ENCODE results near the gene METTL6. TPM values are rescaled to one million over a fixed set of nuclear protein-coding genes. Genes with fewer than 3 reads are reported as not detected.

The METTL6 gene
- polyA plus RNA-seq, 1 of the 3 experiments (the other 2 are of a cell fraction): 22.7 TPM

- TF ChIP-seq RCOR1 (IDR thresholded peaks at IDR 0.05; ENCODE audit: low read length) (peak; percentile 65), ELF1 (IDR thresholded peaks at IDR 0.05) (peak; percentile 53)
- TF ChIP-seq, protein P1, sequence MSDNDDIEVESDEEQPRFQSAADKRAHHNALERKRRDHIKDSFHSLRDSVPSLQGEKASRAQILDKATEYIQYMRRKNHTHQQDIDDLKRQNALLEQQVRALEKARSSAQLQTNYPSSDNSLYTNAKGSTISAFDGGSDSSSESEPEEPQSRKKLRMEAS (IDR thresholded peaks at IDR 0.05; ENCODE audit: low read depth): no peak
- TF ChIP-seq, protein P2, sequence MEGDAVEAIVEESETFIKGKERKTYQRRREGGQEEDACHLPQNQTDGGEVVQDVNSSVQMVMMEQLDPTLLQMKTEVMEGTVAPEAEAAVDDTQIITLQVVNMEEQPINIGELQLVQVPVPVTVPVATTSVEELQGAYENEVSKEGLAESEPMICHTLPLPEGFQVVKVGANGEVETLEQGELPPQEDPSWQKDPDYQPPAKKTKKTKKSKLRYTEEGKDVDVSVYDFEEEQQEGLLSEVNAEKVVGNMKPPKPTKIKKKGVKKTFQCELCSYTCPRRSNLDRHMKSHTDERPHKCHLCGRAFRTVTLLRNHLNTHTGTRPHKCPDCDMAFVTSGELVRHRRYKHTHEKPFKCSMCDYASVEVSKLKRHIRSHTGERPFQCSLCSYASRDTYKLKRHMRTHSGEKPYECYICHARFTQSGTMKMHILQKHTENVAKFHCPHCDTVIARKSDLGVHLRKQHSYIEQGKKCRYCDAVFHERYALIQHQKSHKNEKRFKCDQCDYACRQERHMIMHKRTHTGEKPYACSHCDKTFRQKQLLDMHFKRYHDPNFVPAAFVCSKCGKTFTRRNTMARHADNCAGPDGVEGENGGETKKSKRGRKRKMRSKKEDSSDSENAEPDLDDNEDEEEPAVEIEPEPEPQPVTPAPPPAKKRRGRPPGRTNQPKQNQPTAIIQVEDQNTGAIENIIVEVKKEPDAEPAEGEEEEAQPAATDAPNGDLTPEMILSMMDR (IDR thresholded peaks at IDR 0.05): peak; percentile 88
Measured at GRCh38 chr3:15377961-15378791, 49.2 kb downstream of the METTL6 start (continued).

GRCh38 chr3:15375461-15376000 lies 51.8 kb downstream of the METTL6 start:
- no peak for DNase-seq
- Histone ChIP-seq H3K27ac (ENCODE audit: low read depth in 2 of 2, low read length in 1 of 2) (no peak overlapping the region), H3K9me2 (no peaks in the 10 kb centered on the region), H3K4me1 (ENCODE audit: control insufficient read depth in 1 of 2, insufficient read depth in 2 of 2, low read depth in 1 of 2, low read length in 1 of 2) (peaks cover 0 to 2% of the 10 kb centered on the region in 2 experiments; a peak in 1 of 4 replicates), H3K79me2 (ENCODE audit: insufficient read depth) (no peaks in the 10 kb centered on the region), H3K4me2 (no peak overlapping the region), H3F3A (replicated peaks; ENCODE audit: insufficient read depth) (no peaks in the 10 kb centered on the region), H3K9me3 (no peaks in the 10 kb centered on the region), H3K4me3 (ENCODE audit: low read depth in 2 of 2, low read length in 1 of 2) (no peak overlapping the region), H3K9ac (no peak overlapping the region), H3K27me3 (ENCODE audit: insufficient read depth) (no peaks in the 10 kb centered on the region), H2AFZ (ENCODE audit: low read depth) (no peak overlapping the region), H3K36me3 (replicated peaks in 1 of 2; ENCODE audit: control insufficient read depth in 1 of 2, insufficient read depth in 2 of 2, low read length in 1 of 2) (no peaks in the 10 kb centered on the region), H4K20me1 (ENCODE audit: insufficient read depth) (no peaks in the 10 kb centered on the region)
- POLR2A ChIA-PET: no interaction called here
- CTCF ChIA-PET: interaction anchor here (0.6 to 1.4 kb wide), 3 partner anchors 8 to 172 kb away, joined by 3 read pairs; no protein-coding TSS in a partner anchor
- no peak for TF ChIP-seq ELF1 (IDR thresholded peaks at IDR 0.05)
- no peak for TF ChIP-seq FOXJ3 (CRISPR knock-in tag; IDR thresholded peaks at IDR 0.05)
- TF ChIP-seq YY1 (IDR thresholded peaks at IDR 0.05; ENCODE audit: low read depth): no peak
- TF ChIP-seq, protein P3, sequence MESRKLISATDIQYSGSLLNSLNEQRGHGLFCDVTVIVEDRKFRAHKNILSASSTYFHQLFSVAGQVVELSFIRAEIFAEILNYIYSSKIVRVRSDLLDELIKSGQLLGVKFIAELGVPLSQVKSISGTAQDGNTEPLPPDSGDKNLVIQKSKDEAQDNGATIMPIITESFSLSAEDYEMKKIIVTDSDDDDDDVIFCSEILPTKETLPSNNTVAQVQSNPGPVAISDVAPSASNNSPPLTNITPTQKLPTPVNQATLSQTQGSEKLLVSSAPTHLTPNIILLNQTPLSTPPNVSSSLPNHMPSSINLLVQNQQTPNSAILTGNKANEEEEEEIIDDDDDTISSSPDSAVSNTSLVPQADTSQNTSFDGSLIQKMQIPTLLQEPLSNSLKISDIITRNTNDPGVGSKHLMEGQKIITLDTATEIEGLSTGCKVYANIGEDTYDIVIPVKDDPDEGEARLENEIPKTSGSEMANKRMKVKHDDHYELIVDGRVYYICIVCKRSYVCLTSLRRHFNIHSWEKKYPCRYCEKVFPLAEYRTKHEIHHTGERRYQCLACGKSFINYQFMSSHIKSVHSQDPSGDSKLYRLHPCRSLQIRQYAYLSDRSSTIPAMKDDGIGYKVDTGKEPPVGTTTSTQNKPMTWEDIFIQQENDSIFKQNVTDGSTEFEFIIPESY (IDR thresholded peaks at IDR 0.05; ENCODE audit: borderline replicate concordance, low read depth): no peak
- no peak for TF ChIP-seq RCOR1 (IDR thresholded peaks at IDR 0.05; ENCODE audit: low read length)
- TF ChIP-seq, protein P4, sequence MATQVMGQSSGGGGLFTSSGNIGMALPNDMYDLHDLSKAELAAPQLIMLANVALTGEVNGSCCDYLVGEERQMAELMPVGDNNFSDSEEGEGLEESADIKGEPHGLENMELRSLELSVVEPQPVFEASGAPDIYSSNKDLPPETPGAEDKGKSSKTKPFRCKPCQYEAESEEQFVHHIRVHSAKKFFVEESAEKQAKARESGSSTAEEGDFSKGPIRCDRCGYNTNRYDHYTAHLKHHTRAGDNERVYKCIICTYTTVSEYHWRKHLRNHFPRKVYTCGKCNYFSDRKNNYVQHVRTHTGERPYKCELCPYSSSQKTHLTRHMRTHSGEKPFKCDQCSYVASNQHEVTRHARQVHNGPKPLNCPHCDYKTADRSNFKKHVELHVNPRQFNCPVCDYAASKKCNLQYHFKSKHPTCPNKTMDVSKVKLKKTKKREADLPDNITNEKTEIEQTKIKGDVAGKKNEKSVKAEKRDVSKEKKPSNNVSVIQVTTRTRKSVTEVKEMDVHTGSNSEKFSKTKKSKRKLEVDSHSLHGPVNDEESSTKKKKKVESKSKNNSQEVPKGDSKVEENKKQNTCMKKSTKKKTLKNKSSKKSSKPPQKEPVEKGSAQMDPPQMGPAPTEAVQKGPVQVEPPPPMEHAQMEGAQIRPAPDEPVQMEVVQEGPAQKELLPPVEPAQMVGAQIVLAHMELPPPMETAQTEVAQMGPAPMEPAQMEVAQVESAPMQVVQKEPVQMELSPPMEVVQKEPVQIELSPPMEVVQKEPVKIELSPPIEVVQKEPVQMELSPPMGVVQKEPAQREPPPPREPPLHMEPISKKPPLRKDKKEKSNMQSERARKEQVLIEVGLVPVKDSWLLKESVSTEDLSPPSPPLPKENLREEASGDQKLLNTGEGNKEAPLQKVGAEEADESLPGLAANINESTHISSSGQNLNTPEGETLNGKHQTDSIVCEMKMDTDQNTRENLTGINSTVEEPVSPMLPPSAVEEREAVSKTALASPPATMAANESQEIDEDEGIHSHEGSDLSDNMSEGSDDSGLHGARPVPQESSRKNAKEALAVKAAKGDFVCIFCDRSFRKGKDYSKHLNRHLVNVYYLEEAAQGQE (IDR thresholded peaks at IDR 0.05; ENCODE audit: low read depth, low read length): no peak
- TF ChIP-seq NFIC (IDR thresholded peaks at IDR 0.05; ENCODE audit: borderline replicate concordance): no peak
- TF ChIP-seq, protein P1 (IDR thresholded peaks at IDR 0.05; ENCODE audit: low read depth): no peak
- no peak for TF ChIP-seq GABPA (IDR thresholded peaks at IDR 0.05; ENCODE audit: low read depth)
- WGBS (ENCODE audit: low lambda C conversion rate): 96% methylated on average over 22 of the region's 22 CpGs

Measured in SK-N-SH (cell line).